ENCODE data around the gene LRRC2. TPM values are rescaled to one million over a fixed set of nuclear protein-coding genes. Genes with fewer than 3 reads are reported as not detected.

Gene LRRC2
- total and polyA plus RNA-seq, 2 experiments from 2014 or later = 0.60 to 4.4 TPM

GRCh38 chr3:46607603-46608028 lies 41.5 kb upstream of the LRRC2 start:
- Histone ChIP-seq H3K36me3 (replicated peaks; ENCODE audit: insufficient read depth, low read depth) (no peaks in the 10 kb centered on the region), H3K27ac (no peak overlapping the region), H3K27me3 (no peaks in the 10 kb centered on the region), H3K9me3 (ENCODE audit: low read depth) (no peaks in the 10 kb centered on the region), H3K4me1 (ENCODE audit: insufficient read depth) (peaks cover 17% of the 10 kb centered on the region), H2AFZ (no peak overlapping the region), H3K79me2 (no peaks in the 10 kb centered on the region), H3K9me2 (replicated peaks; ENCODE audit: insufficient read depth) (no peaks in the 10 kb centered on the region), H3K4me2 (no peak overlapping the region), H3K4me3 (no peak overlapping the region), H4K20me1 (ENCODE audit: insufficient read depth, poor library complexity, severe bottlenecking) (no peaks in the 10 kb centered on the region)
- no peak for DNase-seq (ENCODE audit: low spot score)
- WGBS (ENCODE audit: low lambda C conversion rate, missing lambda C conversion rate) = 60% methylated on average over 6 of the region's 6 CpGs
- no peak for TF ChIP-seq CTCF (IDR thresholded peaks at IDR 0.05; ENCODE audit: poor library complexity)
- no peak for TF ChIP-seq EZH2 (IDR thresholded peaks at IDR 0.05; ENCODE audit: borderline replicate concordance)
- TF ChIP-seq EZH2phosphoT487 (IDR thresholded peaks at IDR 0.05; ENCODE audit: low read depth, severe bottlenecking, unreplicated experiment) = no peak

- peaks cover 10% of the 10 kb centered on the region for H3K4me1 ChIP-seq (ENCODE audit: insufficient read depth)
- no peaks in the 10 kb centered on the region for H3K9me2 ChIP-seq (replicated peaks; ENCODE audit: insufficient read depth)
- no peaks in the 10 kb centered on the region for H3K9me3 ChIP-seq (ENCODE audit: low read depth)
- H3K4me3 ChIP-seq = no peak overlapping the region
- no peaks in the 10 kb centered on the region for H4K20me1 ChIP-seq (ENCODE audit: insufficient read depth, poor library complexity, severe bottlenecking)
- no peaks in the 10 kb centered on the region for H3K27me3 ChIP-seq
- 85% methylated on average over 2 of the region's 2 CpGs for WGBS (ENCODE audit: low lambda C conversion rate, missing lambda C conversion rate)
- TF ChIP-seq EZH2 (IDR thresholded peaks at IDR 0.05; ENCODE audit: borderline replicate concordance) (no peak), EZH2phosphoT487 (IDR thresholded peaks at IDR 0.05; ENCODE audit: low read depth, severe bottlenecking, unreplicated experiment) (no peak), CTCF (IDR thresholded peaks at IDR 0.05; ENCODE audit: poor library complexity) (no peak)
- no peak overlapping the region for H3K27ac ChIP-seq
- DNase-seq (ENCODE audit: low spot score) = no peak
- no peaks in the 10 kb centered on the region for H3K79me2 ChIP-seq
- no peaks in the 10 kb centered on the region for H3K36me3 ChIP-seq (replicated peaks; ENCODE audit: insufficient read depth, low read depth)
- no peak overlapping the region for H2AFZ ChIP-seq
- H3K4me2 ChIP-seq = no peak overlapping the region
Observed at GRCh38 chr3:46604127-46604526, 38.0 kb upstream of the LRRC2 start.

GRCh38 chr3:46603446-46604046 lies 37.4 kb upstream of the LRRC2 start:
- Histone ChIP-seq H3K9me3 (ENCODE audit: low read depth) (no peaks in the 10 kb centered on the region), H3K27me3 (no peaks in the 10 kb centered on the region), H3K36me3 (replicated peaks; ENCODE audit: insufficient read depth, low read depth) (no peaks in the 10 kb centered on the region), H3K9me2 (replicated peaks; ENCODE audit: insufficient read depth) (no peaks in the 10 kb centered on the region), H4K20me1 (ENCODE audit: insufficient read depth, poor library complexity, severe bottlenecking) (no peaks in the 10 kb centered on the region), H3K4me2 (no peak overlapping the region), H3K79me2 (no peaks in the 10 kb centered on the region), H3K27ac (no peak overlapping the region), H3K4me3 (no peak overlapping the region), H2AFZ (no peak overlapping the region), H3K4me1 (ENCODE audit: insufficient read depth) (peaks cover 7% of the 10 kb centered on the region)
- WGBS (ENCODE audit: low lambda C conversion rate, missing lambda C conversion rate) = 43% methylated on average over 1 of the region's 1 CpG
- DNase-seq (ENCODE audit: low spot score) = no peak
- TF ChIP-seq CTCF (IDR thresholded peaks at IDR 0.05; ENCODE audit: poor library complexity) = no peak
- no peak for TF ChIP-seq EZH2phosphoT487 (IDR thresholded peaks at IDR 0.05; ENCODE audit: low read depth, severe bottlenecking, unreplicated experiment)
- no peak for TF ChIP-seq EZH2 (IDR thresholded peaks at IDR 0.05; ENCODE audit: borderline replicate concordance)
